Upper lobe of left lung (tissue), 4 donors: ENCODE results near the gene ADCY9.

Experiments used
- POLR2A ChIP-seq, 4 donors: fragments of 450-650 bp; IDR thresholded peaks; one replicate each; pipeline ENCODE4 v1.5.1; 2016 to 2017; ENCODE audit warnings: antibody characterized with exemption in 4 of 4, mild to moderate bottlenecking in 2 of 4
- POLR2AphosphoS5 ChIP-seq, 2 donors: sonication (generic); formaldehyde crosslinking; IDR thresholded peaks; one replicate each; pipeline ENCODE4 v1.5.1; 2017; ENCODE audit warnings: antibody characterized with exemption in 2 of 2
- TF ChIP-seq, protein P1 (sequence below), 6 experiments: fragments of 450-650 bp in 4 of 6; fragments of 200-600 bp in 2 of 6; sonication (generic) in 2 of 6; IDR thresholded peaks; one replicate each; pipeline ENCODE4 v1.5.1; 2016 to 2019; ENCODE audit warnings: antibody characterized with exemption in 6 of 6

DNA sequence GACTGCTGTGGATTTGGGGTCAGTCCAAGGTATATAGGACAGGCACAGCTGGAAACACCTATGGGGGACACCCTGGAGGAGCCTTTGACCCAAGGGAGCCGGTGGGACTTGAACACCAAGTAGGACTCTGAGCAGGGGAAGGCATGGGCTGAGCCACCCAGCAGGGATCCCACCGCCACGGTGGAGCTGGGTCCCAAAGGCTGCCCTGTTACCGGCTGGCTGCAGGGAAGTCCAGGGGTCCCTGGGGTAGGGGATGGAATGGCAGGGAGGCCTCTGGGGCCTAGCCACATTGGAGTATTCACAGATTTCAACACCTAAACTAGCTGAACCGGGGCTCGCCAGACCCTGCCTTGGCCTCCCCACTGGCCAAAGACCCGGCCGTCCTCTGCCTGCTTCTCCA is 196.0 kb downstream of the ADCY9 start:
- TF ChIP-seq POLR2A (IDR thresholded peaks at IDR 0.05), result no peak
- TF ChIP-seq, protein P1, sequence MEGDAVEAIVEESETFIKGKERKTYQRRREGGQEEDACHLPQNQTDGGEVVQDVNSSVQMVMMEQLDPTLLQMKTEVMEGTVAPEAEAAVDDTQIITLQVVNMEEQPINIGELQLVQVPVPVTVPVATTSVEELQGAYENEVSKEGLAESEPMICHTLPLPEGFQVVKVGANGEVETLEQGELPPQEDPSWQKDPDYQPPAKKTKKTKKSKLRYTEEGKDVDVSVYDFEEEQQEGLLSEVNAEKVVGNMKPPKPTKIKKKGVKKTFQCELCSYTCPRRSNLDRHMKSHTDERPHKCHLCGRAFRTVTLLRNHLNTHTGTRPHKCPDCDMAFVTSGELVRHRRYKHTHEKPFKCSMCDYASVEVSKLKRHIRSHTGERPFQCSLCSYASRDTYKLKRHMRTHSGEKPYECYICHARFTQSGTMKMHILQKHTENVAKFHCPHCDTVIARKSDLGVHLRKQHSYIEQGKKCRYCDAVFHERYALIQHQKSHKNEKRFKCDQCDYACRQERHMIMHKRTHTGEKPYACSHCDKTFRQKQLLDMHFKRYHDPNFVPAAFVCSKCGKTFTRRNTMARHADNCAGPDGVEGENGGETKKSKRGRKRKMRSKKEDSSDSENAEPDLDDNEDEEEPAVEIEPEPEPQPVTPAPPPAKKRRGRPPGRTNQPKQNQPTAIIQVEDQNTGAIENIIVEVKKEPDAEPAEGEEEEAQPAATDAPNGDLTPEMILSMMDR (IDR thresholded peaks at IDR 0.05), result no peak
- no peak for TF ChIP-seq POLR2AphosphoS5 (IDR thresholded peaks at IDR 0.05)
